ENCODE measurements around the gene NT5DC1.

Gene NT5DC1

GRCh38 chr6:116169880-116170279, 69.2 kb downstream of the NT5DC1 start:
- H3K36me3 ChIP-seq (replicated peaks), result no peaks in the 10 kb centered on the region
- DNase-seq, result no peak
- in situ Hi-C loops (cut with HindIII; ENCODE audit: low pct_ligation_motif_present, low sequenced_read_pairs), result no loop called here
- no peak overlapping the region for H3K4me3 ChIP-seq (ENCODE audit: low read depth, low read length)
- H3K27ac ChIP-seq, result no peak overlapping the region
- H3K27me3 ChIP-seq (replicated peaks), result no peaks in the 10 kb centered on the region
- no peak for TF ChIP-seq CTCF (IDR thresholded peaks at IDR 0.05; ENCODE audit: low read depth, low read length, missing control alignments)

GRCh38 chr6:116170358-116171057, 69.9 kb downstream of the NT5DC1 start:
- DNase-seq, result no peak
- in situ Hi-C loops (cut with HindIII; ENCODE audit: low pct_ligation_motif_present, low sequenced_read_pairs), result no loop called here
- no peak for TF ChIP-seq CTCF (IDR thresholded peaks at IDR 0.05; ENCODE audit: low read depth, low read length, missing control alignments)
- H3K4me3 ChIP-seq (ENCODE audit: low read depth, low read length), result no peak overlapping the region
- H3K27ac ChIP-seq, result no peak overlapping the region
- no peaks in the 10 kb centered on the region for H3K27me3 ChIP-seq (replicated peaks)
- H3K36me3 ChIP-seq (replicated peaks), result no peaks in the 10 kb centered on the region

- no peaks in the 10 kb centered on the region for H3K36me3 ChIP-seq (replicated peaks)
- H3K27me3 ChIP-seq (replicated peaks), result no peaks in the 10 kb centered on the region
- H3K27ac ChIP-seq, result no peak overlapping the region
- no peak for TF ChIP-seq CTCF (IDR thresholded peaks at IDR 0.05; ENCODE audit: low read depth, low read length, missing control alignments)
- DNase-seq, result no peak
- in situ Hi-C loops (cut with HindIII; ENCODE audit: low pct_ligation_motif_present, low sequenced_read_pairs), result no loop called here
- no peak overlapping the region for H3K4me3 ChIP-seq (ENCODE audit: low read depth, low read length)
These were observed 73.3 kb downstream of the NT5DC1 start for GRCh38 chr6:116173928-116174327.

GRCh38 chr6:116175344-116175743, 74.7 kb downstream of the NT5DC1 start:
- DNase-seq, result no peak
- H3K27me3 ChIP-seq (replicated peaks), result no peaks in the 10 kb centered on the region
- no peak for TF ChIP-seq CTCF (IDR thresholded peaks at IDR 0.05; ENCODE audit: low read depth, low read length, missing control alignments)
- in situ Hi-C loops (cut with HindIII; ENCODE audit: low pct_ligation_motif_present, low sequenced_read_pairs), result no loop called here
- no peak overlapping the region for H3K27ac ChIP-seq
- no peak overlapping the region for H3K4me3 ChIP-seq (ENCODE audit: low read depth, low read length)
- H3K36me3 ChIP-seq (replicated peaks), result no peaks in the 10 kb centered on the region

GRCh38 chr6:116176596-116176995, 75.9 kb downstream of the NT5DC1 start:
- no peak for TF ChIP-seq CTCF (IDR thresholded peaks at IDR 0.05; ENCODE audit: low read depth, low read length, missing control alignments)
- Histone ChIP-seq H3K27ac (no peak overlapping the region), H3K27me3 (replicated peaks) (no peaks in the 10 kb centered on the region), H3K4me3 (ENCODE audit: low read depth, low read length) (no peak overlapping the region), H3K36me3 (replicated peaks) (no peaks in the 10 kb centered on the region)
- no peak for DNase-seq
- in situ Hi-C loops (cut with HindIII; ENCODE audit: low pct_ligation_motif_present, low sequenced_read_pairs), result no loop called here

GRCh38 chr6:116180375-116180774, 79.7 kb downstream of the NT5DC1 start:
- Histone ChIP-seq H3K27ac (no peak overlapping the region), H3K36me3 (replicated peaks) (no peaks in the 10 kb centered on the region), H3K4me3 (ENCODE audit: low read depth, low read length) (no peak overlapping the region), H3K27me3 (replicated peaks) (no peaks in the 10 kb centered on the region)
- no peak for DNase-seq
- no peak for TF ChIP-seq CTCF (IDR thresholded peaks at IDR 0.05; ENCODE audit: low read depth, low read length, missing control alignments)
- in situ Hi-C loops (cut with HindIII; ENCODE audit: low pct_ligation_motif_present, low sequenced_read_pairs), result no loop called here

Measured in brain microvascular endothelial cell (primary cell).